ENCODE results near the gene ITGA4.

DNA sequence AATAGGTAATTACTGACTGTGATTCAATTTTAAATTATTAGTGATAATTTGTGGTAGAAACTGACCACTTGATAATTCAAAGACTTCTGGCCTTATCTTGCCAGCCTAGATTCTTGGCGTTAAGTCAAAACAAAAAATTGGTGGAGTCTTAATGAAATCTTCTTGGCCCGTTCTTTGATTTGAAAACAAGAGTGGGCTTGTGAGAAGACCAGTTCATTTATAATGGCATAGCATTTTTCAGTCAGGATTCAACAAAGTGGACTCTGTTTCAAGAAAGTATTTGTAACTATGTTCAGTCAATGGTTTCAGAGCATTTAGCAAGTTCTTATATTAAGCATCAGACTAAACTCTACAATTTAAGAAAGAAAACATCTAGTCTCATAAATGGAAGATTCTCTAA is 26.0 kb downstream of the ITGA4 start:
- no peak for TF ChIP-seq FOS (IDR thresholded peaks at IDR 0.05; ENCODE audit: borderline replicate concordance, insufficient read depth, low read length)
- TF ChIP-seq, protein P1, sequence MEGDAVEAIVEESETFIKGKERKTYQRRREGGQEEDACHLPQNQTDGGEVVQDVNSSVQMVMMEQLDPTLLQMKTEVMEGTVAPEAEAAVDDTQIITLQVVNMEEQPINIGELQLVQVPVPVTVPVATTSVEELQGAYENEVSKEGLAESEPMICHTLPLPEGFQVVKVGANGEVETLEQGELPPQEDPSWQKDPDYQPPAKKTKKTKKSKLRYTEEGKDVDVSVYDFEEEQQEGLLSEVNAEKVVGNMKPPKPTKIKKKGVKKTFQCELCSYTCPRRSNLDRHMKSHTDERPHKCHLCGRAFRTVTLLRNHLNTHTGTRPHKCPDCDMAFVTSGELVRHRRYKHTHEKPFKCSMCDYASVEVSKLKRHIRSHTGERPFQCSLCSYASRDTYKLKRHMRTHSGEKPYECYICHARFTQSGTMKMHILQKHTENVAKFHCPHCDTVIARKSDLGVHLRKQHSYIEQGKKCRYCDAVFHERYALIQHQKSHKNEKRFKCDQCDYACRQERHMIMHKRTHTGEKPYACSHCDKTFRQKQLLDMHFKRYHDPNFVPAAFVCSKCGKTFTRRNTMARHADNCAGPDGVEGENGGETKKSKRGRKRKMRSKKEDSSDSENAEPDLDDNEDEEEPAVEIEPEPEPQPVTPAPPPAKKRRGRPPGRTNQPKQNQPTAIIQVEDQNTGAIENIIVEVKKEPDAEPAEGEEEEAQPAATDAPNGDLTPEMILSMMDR (IDR thresholded peaks at IDR 0.05; ENCODE audit: extremely low read depth in 1 of 2, insufficient read depth in 1 of 2, low read depth in 1 of 2, low read length in 2 of 2): no peak
- TF ChIP-seq EZH2 (IDR thresholded peaks at IDR 0.05; ENCODE audit: borderline replicate concordance, low read depth, low read length, severe bottlenecking): no peak
- TF ChIP-seq POLR2A (IDR thresholded peaks at IDR 0.05; ENCODE audit: low read depth, low read length): no peak
- TF ChIP-seq POLR2AphosphoS5 (IDR thresholded peaks at IDR 0.05; ENCODE audit: insufficient read depth, low read depth, low read length): no peak
- no peak for TF ChIP-seq MYC (IDR thresholded peaks at IDR 0.05; ENCODE audit: low read depth, low read length)
- TF ChIP-seq, protein P2, sequence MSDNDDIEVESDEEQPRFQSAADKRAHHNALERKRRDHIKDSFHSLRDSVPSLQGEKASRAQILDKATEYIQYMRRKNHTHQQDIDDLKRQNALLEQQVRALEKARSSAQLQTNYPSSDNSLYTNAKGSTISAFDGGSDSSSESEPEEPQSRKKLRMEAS (IDR thresholded peaks at IDR 0.05; ENCODE audit: insufficient read depth, insufficient read length): no peak
- no peak for TF ChIP-seq GATA2 (IDR thresholded peaks at IDR 0.05; ENCODE audit: insufficient read depth, insufficient read length, low read depth, low read length)
- no peak for TF ChIP-seq JUN (IDR thresholded peaks at IDR 0.05; ENCODE audit: borderline replicate concordance, insufficient read depth, insufficient read length, low read depth)

All from endothelial cell of umbilical vein (primary cell).